Left ventricle myocardium inferior (tissue), 1 donor: Measurements from ENCODE around the gene SLC17A3. TPM values are rescaled to one million over a fixed set of nuclear protein-coding genes. Genes with fewer than 3 reads are reported as not detected.

Source experiments
- DNase-seq: peaks from one replicate; pipeline ENCODE4 v3.0.0-alpha.2; 2020
- H3K27ac ChIP-seq: fragments of 200-600 bp; replicated peaks from 2 replicates; pipeline ENCODE4 v1.8.0; 2021
- H3K27me3 ChIP-seq: fragments of 200-600 bp; 2 replicates; pipeline ENCODE4 v1.8.0; 2021; ENCODE audit warnings: low read depth
- H3K36me3 ChIP-seq: fragments of 200-600 bp; 2 replicates; pipeline ENCODE4 v1.8.0; 2021
- H3K4me1 ChIP-seq: fragments of 200-600 bp; 2 replicates; pipeline ENCODE4 v1.8.0; 2021
- H3K4me3 ChIP-seq: fragments of 200-600 bp; 2 replicates; pipeline ENCODE4 v1.8.0; 2021; ENCODE audit warnings: mild to moderate bottlenecking, moderate library complexity
- H3K9me3 ChIP-seq: fragments of 200-600 bp; replicated peaks from 2 replicates; pipeline ENCODE4 v1.8.0; 2021
- intact Hi-C: fragments of 100-400 bp; cut with micrococcal nuclease; formaldehyde crosslinking; loops from one replicate; pipeline ENCODE4 v1.11.0; 2022
- total RNA-seq: library from RNA; stranded (reverse); fragmentation: NEBNext Ultra II Directional; extraction: Animal tissue kit (Norgen Biotek cat#: 25700); gene quantifications from one replicate; pipeline ENCODE4 v1.2.1, GENCODE V29; 2021
- TF ChIP-seq, protein P1 (sequence below): fragments of 200-600 bp; IDR thresholded peaks from 2 replicates; pipeline ENCODE4 v1.8.0; 2021; ENCODE audit warnings: antibody characterized with exemption, mild to moderate bottlenecking, borderline replicate concordance
- donor health status: DM: no; HTN: yes; CAD: no; lungs with severe emphysema.

Gene SLC17A3
- total RNA-seq, 1 donor from 2014 or later = not detected

DNA sequence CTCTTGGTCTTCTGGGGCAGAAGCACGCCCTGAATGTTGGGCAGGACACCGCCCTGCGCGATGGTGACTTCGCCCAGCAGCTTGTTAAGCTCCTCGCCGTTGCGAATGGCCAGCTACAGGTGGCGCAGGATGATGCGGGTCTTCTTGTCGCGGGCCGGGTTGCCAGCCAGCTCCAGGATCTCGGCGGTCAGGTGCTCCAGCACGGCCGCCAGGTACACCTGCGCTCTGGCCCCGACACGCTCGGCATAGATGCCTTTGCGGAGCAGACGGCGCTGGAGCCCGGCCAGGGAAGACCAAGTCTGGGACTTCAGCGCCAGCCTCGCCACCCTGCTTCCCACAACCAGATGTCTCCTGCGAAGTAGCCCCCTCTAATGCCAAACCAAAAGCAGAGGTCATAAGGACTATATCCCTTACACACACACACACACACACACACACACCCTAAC, 8.0 kb upstream of the SLC17A3 start:
- Histone ChIP-seq H3K4me3 (peak overlapping the region; percentile 37), H3K36me3 (no peaks in the 10 kb centered on the region), H3K4me1 (no peaks in the 10 kb centered on the region), H3K9me3 (no peaks in the 10 kb centered on the region), H3K27me3 (peaks cover 28% of the 10 kb centered on the region), H3K27ac (no peak overlapping the region)
- TF ChIP-seq, protein P1, sequence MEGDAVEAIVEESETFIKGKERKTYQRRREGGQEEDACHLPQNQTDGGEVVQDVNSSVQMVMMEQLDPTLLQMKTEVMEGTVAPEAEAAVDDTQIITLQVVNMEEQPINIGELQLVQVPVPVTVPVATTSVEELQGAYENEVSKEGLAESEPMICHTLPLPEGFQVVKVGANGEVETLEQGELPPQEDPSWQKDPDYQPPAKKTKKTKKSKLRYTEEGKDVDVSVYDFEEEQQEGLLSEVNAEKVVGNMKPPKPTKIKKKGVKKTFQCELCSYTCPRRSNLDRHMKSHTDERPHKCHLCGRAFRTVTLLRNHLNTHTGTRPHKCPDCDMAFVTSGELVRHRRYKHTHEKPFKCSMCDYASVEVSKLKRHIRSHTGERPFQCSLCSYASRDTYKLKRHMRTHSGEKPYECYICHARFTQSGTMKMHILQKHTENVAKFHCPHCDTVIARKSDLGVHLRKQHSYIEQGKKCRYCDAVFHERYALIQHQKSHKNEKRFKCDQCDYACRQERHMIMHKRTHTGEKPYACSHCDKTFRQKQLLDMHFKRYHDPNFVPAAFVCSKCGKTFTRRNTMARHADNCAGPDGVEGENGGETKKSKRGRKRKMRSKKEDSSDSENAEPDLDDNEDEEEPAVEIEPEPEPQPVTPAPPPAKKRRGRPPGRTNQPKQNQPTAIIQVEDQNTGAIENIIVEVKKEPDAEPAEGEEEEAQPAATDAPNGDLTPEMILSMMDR = no peak
- peak; percentile 13 for DNase-seq
- intact Hi-C loops = no loop called here

DNA sequence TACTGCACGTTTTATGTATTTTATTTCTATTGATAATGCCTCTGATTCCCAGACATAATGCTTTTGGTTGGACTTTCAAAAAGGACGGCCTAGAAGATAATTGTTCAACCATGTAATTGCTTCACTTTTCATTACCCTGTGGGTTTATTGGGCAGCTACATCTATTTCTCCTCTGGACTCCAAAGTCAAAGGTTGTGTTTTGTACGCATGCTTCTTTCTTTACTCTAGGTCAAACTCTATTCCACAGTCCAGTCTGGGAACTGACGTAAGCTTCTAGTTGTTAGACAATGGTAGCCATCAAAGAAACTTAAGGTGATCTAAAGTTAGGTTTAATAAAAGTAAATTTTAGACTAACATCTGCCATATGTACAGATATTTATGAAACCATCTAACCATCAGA, 6.6 kb upstream of the SLC17A3 start:
- Histone ChIP-seq H3K9me3 (no peaks in the 10 kb centered on the region), H3K4me1 (no peaks in the 10 kb centered on the region), H3K4me3 (no peak overlapping the region), H3K27ac (no peak overlapping the region), H3K27me3 (peaks cover 20% of the 10 kb centered on the region), H3K36me3 (no peaks in the 10 kb centered on the region)
- DNase-seq = no peak
- intact Hi-C loops = no loop called here
- TF ChIP-seq, protein P1 = no peak

DNA sequence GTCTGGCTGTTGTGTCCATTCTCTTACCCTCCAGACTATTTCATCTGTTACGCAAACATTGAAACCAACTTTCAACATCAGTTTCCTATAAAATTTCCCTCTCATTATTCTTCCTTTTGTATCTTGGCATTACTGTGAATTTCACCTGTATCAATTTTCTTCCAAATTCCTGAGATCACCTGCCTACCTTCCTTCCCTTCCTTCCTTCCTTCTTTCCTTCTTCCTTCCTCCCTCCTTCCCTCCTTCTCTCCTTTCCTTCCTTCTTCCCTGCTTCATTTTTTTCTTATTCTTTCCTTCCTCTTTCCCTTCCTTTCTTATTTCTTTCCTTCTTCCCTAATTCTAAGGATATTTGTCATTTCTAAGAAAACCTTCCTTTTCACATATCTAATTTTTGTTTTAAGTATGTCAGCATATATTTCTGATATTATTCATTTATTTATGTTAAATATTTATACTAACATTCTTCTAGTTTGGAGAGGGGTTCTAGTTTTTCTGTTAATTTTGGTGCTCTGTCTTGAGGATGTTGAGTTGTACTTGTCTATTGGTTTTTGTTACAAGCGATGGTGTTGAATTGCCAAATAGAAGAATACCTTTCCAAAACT, 4.8 kb upstream of the SLC17A3 start:
- intact Hi-C loops = no loop called here
- no peak overlapping the region for H3K4me3 ChIP-seq

DNA sequence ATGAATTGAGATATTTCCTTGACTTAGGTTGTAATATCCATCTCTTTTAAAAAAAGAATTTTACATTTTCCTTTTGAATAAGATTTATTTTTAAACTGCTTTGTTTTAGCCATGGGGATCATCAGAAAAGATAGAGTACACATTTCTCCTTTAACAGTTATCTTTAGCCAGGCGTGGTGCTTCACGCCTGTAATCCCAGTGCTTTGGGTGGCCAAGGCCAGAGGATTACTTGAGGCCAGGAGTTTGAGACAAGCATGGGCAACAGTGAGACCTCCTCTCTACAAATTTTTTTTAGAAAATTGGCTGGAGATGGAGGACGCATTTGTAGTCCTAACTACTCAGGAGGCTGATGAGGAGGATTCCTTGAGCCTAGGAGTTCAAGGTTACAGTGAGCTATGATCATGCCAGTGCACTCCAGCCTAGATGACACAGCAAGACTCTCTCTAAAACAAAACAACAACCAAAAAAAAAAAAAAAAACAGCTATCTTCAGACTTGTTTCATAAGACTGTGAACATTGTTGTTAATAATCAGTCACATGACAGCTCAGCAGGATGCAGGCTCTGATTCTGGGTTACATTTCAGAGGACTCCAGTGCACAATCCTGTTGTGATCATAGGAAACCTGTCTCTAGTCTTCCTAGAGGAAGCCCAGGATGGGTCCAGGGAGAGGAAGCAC, 2.0 kb upstream of the SLC17A3 start:
- peaks cover 6% of the 10 kb centered on the region for H3K27me3 ChIP-seq
- H3K27ac ChIP-seq = no peak overlapping the region
- no peaks in the 10 kb centered on the region for H3K9me3 ChIP-seq
- H3K4me1 ChIP-seq = no peaks in the 10 kb centered on the region
- intact Hi-C loops = no loop called here
- TF ChIP-seq, protein P1 = no peak
- no peak for DNase-seq
- no peak overlapping the region for H3K4me3 ChIP-seq
- no peaks in the 10 kb centered on the region for H3K36me3 ChIP-seq

More for the DNA sequence above, 4.8 kb upstream of the SLC17A3 start:
- H3K36me3 ChIP-seq = no peaks in the 10 kb centered on the region
- H3K9me3 ChIP-seq = no peaks in the 10 kb centered on the region
- DNase-seq = no peak
- TF ChIP-seq, protein P1 = no peak
- no peaks in the 10 kb centered on the region for H3K4me1 ChIP-seq
- peaks cover 19% of the 10 kb centered on the region for H3K27me3 ChIP-seq
- H3K27ac ChIP-seq = no peak overlapping the region

DNA sequence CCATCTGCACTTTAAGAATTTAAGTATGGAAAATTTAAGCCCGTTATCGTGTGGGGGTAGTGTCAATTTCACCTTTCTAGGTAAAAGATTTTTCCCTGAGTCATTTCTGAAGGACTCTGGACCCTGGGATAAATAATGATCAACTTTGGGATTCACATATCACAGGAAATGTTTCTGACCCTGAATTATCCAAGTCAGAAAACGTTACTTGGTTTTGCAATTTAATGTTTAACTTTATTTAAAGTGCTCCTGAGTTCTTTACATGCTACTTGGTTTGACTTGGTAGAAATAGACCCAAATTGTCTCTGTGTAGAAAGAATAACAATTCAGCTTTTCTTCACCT, 1.5 kb upstream of the SLC17A3 start:
- peaks cover 6% of the 10 kb centered on the region for H3K27me3 ChIP-seq
- H3K9me3 ChIP-seq = no peaks in the 10 kb centered on the region
- H3K4me3 ChIP-seq = no peak overlapping the region
- H3K36me3 ChIP-seq = no peaks in the 10 kb centered on the region
- TF ChIP-seq, protein P1 = no peak
- no peaks in the 10 kb centered on the region for H3K4me1 ChIP-seq
- DNase-seq = no peak
- intact Hi-C loops = no loop called here
- no peak overlapping the region for H3K27ac ChIP-seq
